GM13977 (cell line): ENCODE data around the gene COL8A1.

Experiments
- DNase-seq: peaks from one replicate; pipeline ENCODE4 v3.0.0; 2012; ENCODE audit warnings: low spot score
- CTCF ChIP-seq: IDR thresholded peaks from 2 replicates; pipeline ENCODE4 v1.5.1; 2012; ENCODE audit warnings: mild to moderate bottlenecking, control low read depth; ENCODE audit not compliant: insufficient read depth; ENCODE audit errors: extremely low read depth, missing control alignments
- in situ Hi-C: fragments of 300-500 bp; cut with MboI; formaldehyde crosslinking; loops from one replicate; pipeline ENCODE4 v1.12.0; 2022; ENCODE audit warnings: low sequenced_read_pairs, low pct_unique_long_range_greater_than_20kb, mixed read lengths, inconsistent platforms; ENCODE audit not compliant: unreplicated experiment

Gene COL8A1

GRCh38 chr3:99627062-99627826 lies 11.2 kb upstream of the COL8A1 start:
- no peak for DNase-seq
- in situ Hi-C loops: no loop called here
- no peak for TF ChIP-seq CTCF

GRCh38 chr3:99630815-99631214 lies 7.6 kb upstream of the COL8A1 start:
- DNase-seq: no peak
- in situ Hi-C loops: no loop called here
- no peak for TF ChIP-seq CTCF

GRCh38 chr3:99633887-99634558 lies 4.4 kb upstream of the COL8A1 start:
- no peak for TF ChIP-seq CTCF
- in situ Hi-C loops: no loop called here
- no peak for DNase-seq

GRCh38 chr3:99634881-99635280 lies 3.5 kb upstream of the COL8A1 start:
- TF ChIP-seq CTCF: no peak
- in situ Hi-C loops: no loop called here
- DNase-seq: no peak

GRCh38 chr3:99635348-99635747 lies 3.0 kb upstream of the COL8A1 start:
- DNase-seq: no peak
- TF ChIP-seq CTCF: no peak
- in situ Hi-C loops: no loop called here

- no peak for TF ChIP-seq CTCF
- in situ Hi-C loops: no loop called here
- DNase-seq: no peak
These were observed 1.4 kb upstream of the COL8A1 start for GRCh38 chr3:99637016-99637367.
